ENCODE results near the gene CARM1. TPM values are rescaled to one million over a fixed set of nuclear protein-coding genes. Genes with fewer than 3 reads are reported as not detected.

CARM1 gene
- total RNA-seq, 4 donors from 2014 or later: 17.0 to 37.1 (median 18.8) TPM

DNA sequence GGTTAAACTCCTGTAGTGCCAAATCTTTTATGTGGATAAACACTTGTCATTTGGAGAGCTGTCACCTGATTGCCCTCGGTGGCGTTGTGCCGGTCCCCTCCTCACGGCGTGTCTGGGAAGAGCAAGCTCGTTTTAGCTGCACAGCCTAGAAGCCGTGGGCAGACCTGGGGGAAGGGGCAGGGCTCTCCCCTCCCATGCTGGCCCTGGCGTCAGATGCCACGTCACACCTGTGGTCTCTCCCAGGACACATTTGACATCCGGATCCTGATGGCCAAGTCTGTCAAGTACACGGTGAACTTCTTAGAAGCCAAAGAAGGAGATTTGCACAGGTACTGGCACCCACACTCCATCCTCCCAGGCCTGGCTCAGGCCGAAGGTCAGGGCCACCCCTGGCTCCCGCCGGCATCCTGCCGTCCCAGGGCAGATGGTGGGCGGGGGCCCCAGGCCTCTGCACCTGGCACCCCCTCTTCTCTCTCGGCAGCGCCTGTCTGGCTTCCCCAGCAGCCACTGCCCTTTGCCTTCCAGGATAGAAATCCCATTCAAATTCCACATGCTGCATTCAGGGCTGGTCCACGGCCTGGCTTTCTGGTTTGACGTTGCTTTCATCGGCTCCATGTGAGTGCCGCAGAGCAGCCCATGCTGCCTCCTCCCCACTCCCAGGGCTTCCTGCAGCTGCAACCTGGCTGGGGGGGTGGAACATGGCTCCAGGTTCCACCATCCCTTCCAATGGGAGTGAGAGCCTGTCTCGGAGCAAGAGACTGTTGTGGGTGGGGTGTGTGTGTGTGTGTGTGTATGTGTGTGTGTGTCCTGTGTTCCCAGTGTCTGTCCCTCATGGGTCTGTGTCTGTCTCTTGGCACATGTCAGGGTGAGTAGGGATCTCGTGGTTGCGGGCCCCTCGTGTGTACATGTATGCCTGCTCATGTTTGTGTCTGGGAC lies 48.3 kb downstream of the CARM1 start:
- ATAC-seq: no peak
- Histone ChIP-seq H3K36me3 (peaks cover 0 to 99% of the 10 kb centered on the region in 2 donors), H3K27ac (no peak overlapping the region), H3K9me3 (no peaks in the 10 kb centered on the region), H3K27me3 (no peaks in the 10 kb centered on the region), H3K4me1 (no peaks in the 10 kb centered on the region), H3K4me3 (no peak overlapping the region)
- TF ChIP-seq POLR2A (IDR thresholded peaks at IDR 0.05) (no peak), EP300 (IDR thresholded peaks at IDR 0.05) (no peak), POLR2AphosphoS5 (IDR thresholded peaks at IDR 0.05) (no peak)
- TF ChIP-seq, protein P1, sequence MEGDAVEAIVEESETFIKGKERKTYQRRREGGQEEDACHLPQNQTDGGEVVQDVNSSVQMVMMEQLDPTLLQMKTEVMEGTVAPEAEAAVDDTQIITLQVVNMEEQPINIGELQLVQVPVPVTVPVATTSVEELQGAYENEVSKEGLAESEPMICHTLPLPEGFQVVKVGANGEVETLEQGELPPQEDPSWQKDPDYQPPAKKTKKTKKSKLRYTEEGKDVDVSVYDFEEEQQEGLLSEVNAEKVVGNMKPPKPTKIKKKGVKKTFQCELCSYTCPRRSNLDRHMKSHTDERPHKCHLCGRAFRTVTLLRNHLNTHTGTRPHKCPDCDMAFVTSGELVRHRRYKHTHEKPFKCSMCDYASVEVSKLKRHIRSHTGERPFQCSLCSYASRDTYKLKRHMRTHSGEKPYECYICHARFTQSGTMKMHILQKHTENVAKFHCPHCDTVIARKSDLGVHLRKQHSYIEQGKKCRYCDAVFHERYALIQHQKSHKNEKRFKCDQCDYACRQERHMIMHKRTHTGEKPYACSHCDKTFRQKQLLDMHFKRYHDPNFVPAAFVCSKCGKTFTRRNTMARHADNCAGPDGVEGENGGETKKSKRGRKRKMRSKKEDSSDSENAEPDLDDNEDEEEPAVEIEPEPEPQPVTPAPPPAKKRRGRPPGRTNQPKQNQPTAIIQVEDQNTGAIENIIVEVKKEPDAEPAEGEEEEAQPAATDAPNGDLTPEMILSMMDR (IDR thresholded peaks at IDR 0.05): no peak
- 62% methylated on average over 7 of the region's 26 CpGs; no CpG with 5 or more reads in 1 of the 2 donors for WGBS, 2 donors (ENCODE audit: low coverage in 1 of 2)

DNA sequence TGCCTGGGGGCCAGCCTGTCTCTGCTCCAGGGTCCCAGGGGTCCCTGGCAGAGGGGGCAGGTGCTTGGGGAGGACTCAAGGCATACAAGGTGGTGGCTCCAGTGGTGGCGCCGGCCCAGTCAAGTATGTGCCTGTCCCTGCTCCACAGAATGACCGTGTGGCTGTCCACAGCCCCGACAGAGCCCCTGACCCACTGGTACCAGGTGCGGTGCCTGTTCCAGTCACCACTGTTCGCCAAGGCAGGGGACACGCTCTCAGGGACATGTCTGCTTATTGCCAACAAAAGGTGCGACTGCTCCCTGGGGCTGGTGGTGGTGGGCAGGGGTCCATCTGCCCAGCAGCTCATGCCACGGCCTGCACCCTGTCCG lies 48.9 kb downstream of the CARM1 start:
- Histone ChIP-seq H3K27me3 (no peaks in the 10 kb centered on the region), H3K27ac (no peak overlapping the region)
- no CpG with 5 or more reads among the region's 10 CpGs for WGBS, 2 donors (ENCODE audit: low coverage in 1 of 2)

DNA sequence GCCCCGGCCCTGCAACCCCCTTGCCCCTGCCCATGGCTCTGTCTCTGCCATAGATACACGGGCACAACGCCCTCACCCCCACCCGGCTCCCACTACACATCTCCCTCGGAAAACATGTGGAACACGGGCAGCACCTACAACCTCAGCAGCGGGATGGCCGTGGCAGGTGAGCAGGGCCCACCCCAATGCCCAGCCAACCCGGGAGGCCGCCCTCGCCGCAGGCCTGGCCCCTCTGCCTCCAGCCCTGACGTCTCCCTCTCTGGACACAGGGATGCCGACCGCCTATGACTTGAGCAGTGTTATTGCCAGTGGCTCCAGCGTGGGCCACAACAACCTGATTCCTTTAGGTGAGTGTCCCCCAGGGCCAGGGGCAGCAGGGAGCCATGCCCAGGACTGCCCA lies 49.4 kb downstream of the CARM1 start:
- peaks cover 0 to 98% of the 10 kb centered on the region in 2 donors for H3K36me3 ChIP-seq
- H3K4me1 ChIP-seq: no peaks in the 10 kb centered on the region
- no peak for ATAC-seq
- no peak overlapping the region for H3K4me3 ChIP-seq
- no peak overlapping the region for H3K27ac ChIP-seq
- H3K9me3 ChIP-seq: no peaks in the 10 kb centered on the region
- WGBS, 2 donors (ENCODE audit: low coverage in 1 of 2): 40 to 50% methylated on average over 2 of the region's 16 CpGs
- no peaks in the 10 kb centered on the region for H3K27me3 ChIP-seq
- TF ChIP-seq EP300 (IDR thresholded peaks at IDR 0.05) (no peak), POLR2A (IDR thresholded peaks at IDR 0.05) (no peak), POLR2AphosphoS5 (IDR thresholded peaks at IDR 0.05) (no peak)
- TF ChIP-seq, protein P1 (IDR thresholded peaks at IDR 0.05): no peak

More for the DNA sequence above, 48.9 kb downstream of the CARM1 start:
- TF ChIP-seq POLR2A (IDR thresholded peaks at IDR 0.05) (no peak), EP300 (IDR thresholded peaks at IDR 0.05) (no peak), POLR2AphosphoS5 (IDR thresholded peaks at IDR 0.05) (no peak)
- TF ChIP-seq, protein P1 (IDR thresholded peaks at IDR 0.05): no peak
- ATAC-seq: no peak
- H3K9me3 ChIP-seq: no peaks in the 10 kb centered on the region
- H3K4me1 ChIP-seq: no peaks in the 10 kb centered on the region
- H3K4me3 ChIP-seq: no peak overlapping the region
- H3K36me3 ChIP-seq: peaks cover 0 to 99% of the 10 kb centered on the region in 2 donors

DNA sequence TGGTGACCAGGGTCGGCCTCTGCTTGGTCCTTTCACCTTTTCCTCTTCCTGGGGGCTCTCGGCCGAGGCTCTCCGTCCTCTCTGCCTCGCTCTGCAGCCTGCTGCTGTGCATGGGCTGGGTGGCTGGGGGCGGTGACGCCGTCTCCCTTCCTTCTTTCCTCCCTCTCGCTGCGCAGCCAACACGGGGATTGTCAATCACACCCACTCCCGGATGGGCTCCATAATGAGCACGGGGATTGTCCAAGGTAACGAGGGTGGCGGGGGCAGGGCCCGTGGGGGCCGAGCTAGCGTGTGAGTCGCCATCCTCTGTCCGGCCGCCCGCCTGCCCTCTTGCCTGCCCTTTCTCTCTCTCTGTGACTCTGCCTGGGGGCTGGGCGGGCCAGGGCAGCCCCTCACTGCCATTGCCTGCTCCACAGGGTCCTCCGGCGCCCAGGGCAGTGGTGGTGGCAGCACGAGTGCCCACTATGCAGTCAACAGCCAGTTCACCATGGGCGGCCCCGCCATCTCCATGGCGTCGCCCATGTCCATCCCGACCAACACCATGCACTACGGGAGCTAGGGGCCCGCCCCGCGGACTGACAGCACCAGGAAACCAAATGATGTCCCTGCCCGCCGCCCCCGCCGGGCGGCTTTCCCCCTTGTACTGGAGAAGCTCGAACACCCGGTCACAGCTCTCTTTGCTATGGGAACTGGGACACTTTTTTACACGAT lies 50.0 kb downstream of the CARM1 start:
- 79 to 83% methylated on average over 9 to 12 of the region's 43 CpGs for WGBS, 2 donors (ENCODE audit: low coverage in 1 of 2)
- H3K9me3 ChIP-seq: no peaks in the 10 kb centered on the region
- TF ChIP-seq, protein P1 (IDR thresholded peaks at IDR 0.05): no peak
- TF ChIP-seq POLR2AphosphoS5 (IDR thresholded peaks at IDR 0.05) (no peak), EP300 (IDR thresholded peaks at IDR 0.05) (no peak), POLR2A (IDR thresholded peaks at IDR 0.05) (no peak)

More for the DNA sequence above, 50.0 kb downstream of the CARM1 start:
- Histone ChIP-seq H3K27me3 (no peaks in the 10 kb centered on the region), H3K27ac (no peak overlapping the region), H3K36me3 (peaks cover 0 to 93% of the 10 kb centered on the region in 2 donors), H3K4me1 (no peaks in the 10 kb centered on the region), H3K4me3 (no peak overlapping the region)
- no peak for ATAC-seq

Measured in gastroesophageal sphincter (tissue), 4 donors.